Measurements from ENCODE around the gene RIT2.

DNA sequence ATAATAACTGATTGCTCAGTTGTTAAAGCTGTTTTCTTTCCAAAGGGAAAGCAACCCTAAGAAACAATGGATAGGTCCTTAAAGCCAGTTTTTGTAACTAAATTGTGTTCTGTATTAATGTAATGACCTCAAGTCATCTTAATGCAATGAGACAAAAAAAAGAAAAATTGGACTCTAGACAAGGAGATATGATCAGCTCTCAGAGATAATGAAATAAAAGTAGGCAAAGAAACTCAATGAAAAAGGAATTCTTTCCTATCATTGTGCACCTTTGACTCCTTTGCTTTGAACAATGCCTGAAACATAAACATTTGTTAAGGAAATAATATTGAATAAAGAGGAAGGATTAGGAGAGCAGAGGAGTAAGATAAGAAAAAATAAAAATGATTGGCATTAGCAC is 86.1 kb downstream of the RIT2 start:
- TF ChIP-seq, protein P1, sequence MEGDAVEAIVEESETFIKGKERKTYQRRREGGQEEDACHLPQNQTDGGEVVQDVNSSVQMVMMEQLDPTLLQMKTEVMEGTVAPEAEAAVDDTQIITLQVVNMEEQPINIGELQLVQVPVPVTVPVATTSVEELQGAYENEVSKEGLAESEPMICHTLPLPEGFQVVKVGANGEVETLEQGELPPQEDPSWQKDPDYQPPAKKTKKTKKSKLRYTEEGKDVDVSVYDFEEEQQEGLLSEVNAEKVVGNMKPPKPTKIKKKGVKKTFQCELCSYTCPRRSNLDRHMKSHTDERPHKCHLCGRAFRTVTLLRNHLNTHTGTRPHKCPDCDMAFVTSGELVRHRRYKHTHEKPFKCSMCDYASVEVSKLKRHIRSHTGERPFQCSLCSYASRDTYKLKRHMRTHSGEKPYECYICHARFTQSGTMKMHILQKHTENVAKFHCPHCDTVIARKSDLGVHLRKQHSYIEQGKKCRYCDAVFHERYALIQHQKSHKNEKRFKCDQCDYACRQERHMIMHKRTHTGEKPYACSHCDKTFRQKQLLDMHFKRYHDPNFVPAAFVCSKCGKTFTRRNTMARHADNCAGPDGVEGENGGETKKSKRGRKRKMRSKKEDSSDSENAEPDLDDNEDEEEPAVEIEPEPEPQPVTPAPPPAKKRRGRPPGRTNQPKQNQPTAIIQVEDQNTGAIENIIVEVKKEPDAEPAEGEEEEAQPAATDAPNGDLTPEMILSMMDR (IDR thresholded peaks at IDR 0.05 in 4 of 5, conservative IDR thresholded peaks at IDR 0.05 in 1 of 5): no peak
- TF ChIP-seq POLR2A (IDR thresholded peaks at IDR 0.05): no peak
